K562 (cell line): ENCODE measurements around the gene CCDC159. TPM values are rescaled to one million over a fixed set of nuclear protein-coding genes. Genes with fewer than 3 reads are reported as not detected.

Experiments
- CBX3 ChIP-seq, 2 experiments: IDR thresholded peaks; 1 replicate in 1 of 2; 2 replicates in 1 of 2; pipeline ENCODE4 v1.6.1; 2012; ENCODE audit warnings: inconsistent platforms in 2 of 2, low read length in 2 of 2, borderline replicate concordance in 1 of 2, control low read depth in 1 of 2
- EP400 ChIP-seq: fragments of 450-650 bp; IDR thresholded peaks from 2 replicates; pipeline ENCODE4 v1.6.1; 2017; ENCODE audit warnings: antibody characterized with exemption, mild to moderate bottlenecking, moderate library complexity
- ESRRB ChIP-seq: fragments of 250-450 bp; sonication (Bioruptor Pico); IDR thresholded peaks from 2 replicates; pipeline ENCODE4 v1.5.0; 2020; ENCODE audit warnings: mild to moderate bottlenecking, moderate library complexity, borderline replicate concordance
- ETV1 ChIP-seq: fragments of 450-650 bp; conservative IDR thresholded peaks from 2 replicates; pipeline ENCODE4 v1.6.1; 2016; ENCODE audit warnings: missing genetic modification characterization, control low read depth, low read depth, missing compliant biosample characterization
- FOXA3 ChIP-seq, 2 experiments: fragments of 450-650 bp in 1 of 2; sonication (generic) in 1 of 2; formaldehyde crosslinking; IDR thresholded peaks in 1 of 2; conservative IDR thresholded peaks in 1 of 2; 2 replicates each; pipeline versions ENCODE4 v1.4.0 to v1.8.0; 2020 to 2022; ENCODE audit warnings: mild to moderate bottlenecking in 2 of 2, missing genetic modification reagents in 1 of 2
- GABPB1 ChIP-seq: sonication (generic); formaldehyde crosslinking; IDR thresholded peaks from 2 replicates; pipeline ENCODE4 v1.8.0; 2022; ENCODE audit warnings: mild to moderate bottlenecking, missing genetic modification reagents
- HDAC1 ChIP-seq, 2 experiments: fragments of 450-650 bp; IDR thresholded peaks; 2 replicates each; pipeline ENCODE4 v1.6.1; 2016 to 2017; ENCODE audit warnings: inconsistent platforms in 1 of 2, mild to moderate bottlenecking in 1 of 2, moderate library complexity in 1 of 2
- KDM4B ChIP-seq, 2 experiments: fragments of 450-650 bp in 1 of 2; sonication (generic) in 1 of 2; IDR thresholded peaks; 2 replicates each; pipeline ENCODE4 v1.6.1; 2016 to 2017; ENCODE audit warnings: borderline replicate concordance in 2 of 2, antibody characterized with exemption in 1 of 2, low read depth in 1 of 2, mild to moderate bottlenecking in 1 of 2
- L3MBTL2 ChIP-seq: fragments of 450-650 bp; IDR thresholded peaks from 2 replicates; pipeline ENCODE4 v1.6.1; 2016; ENCODE audit warnings: mild to moderate bottlenecking, moderate library complexity
- MCM7 ChIP-seq, 2 experiments: fragments of 450-650 bp; IDR thresholded peaks; 2 replicates each; pipeline ENCODE4 v1.6.1; 2016 to 2018
- MEF2D ChIP-seq: conservative IDR thresholded peaks from 2 replicates; pipeline ENCODE4 v1.6.1; 2016; ENCODE audit warnings: low read depth, missing genetic modification characterization, missing compliant biosample characterization
- NELFE ChIP-seq: IDR thresholded peaks from 2 replicates; pipeline ENCODE4 v1.6.1; 2011; ENCODE audit warnings: mild to moderate bottlenecking; ENCODE audit not compliant: insufficient read depth, insufficient read length
- NEUROD1 ChIP-seq: fragments of 150-350 bp; IDR thresholded peaks from 2 replicates; pipeline ENCODE4 v1.6.1; 2014; ENCODE audit warnings: borderline replicate concordance, low read length, low read depth; ENCODE audit not compliant: partially characterized antibody
- PHTF2 ChIP-seq: fragments of 250-450 bp; sonication (Bioruptor Pico); IDR thresholded peaks from 2 replicates; pipeline ENCODE4 v1.5.0; 2021; ENCODE audit warnings: mild to moderate bottlenecking
- POLR2B ChIP-seq: fragments of 450-650 bp; IDR thresholded peaks from 2 replicates; pipeline ENCODE4 v1.6.1; 2018; ENCODE audit warnings: low read depth; ENCODE audit not compliant: partially characterized antibody
- PYGO2 ChIP-seq: fragments of 450-650 bp; IDR thresholded peaks from 2 replicates; pipeline ENCODE4 v1.6.1; 2016; ENCODE audit warnings: mild to moderate bottlenecking, missing genetic modification characterization, moderate library complexity, missing compliant biosample characterization
- SRSF1 ChIP-seq: fragments of 200-400 bp; formaldehyde crosslinking; IDR thresholded peaks from 2 replicates; pipeline ENCODE4 v1.6.1; 2017; ENCODE audit warnings: mild to moderate bottlenecking, low read depth, low read length, moderate library complexity
- ZBTB7A ChIP-seq: IDR thresholded peaks from 2 replicates; pipeline ENCODE4 v1.6.1; 2011; ENCODE audit warnings: low read depth, mild to moderate bottlenecking, low read length, moderate library complexity, borderline replicate concordance; ENCODE audit not compliant: control insufficient read depth
- ZNF347 ChIP-seq: fragments of 450-650 bp; formaldehyde crosslinking; IDR thresholded peaks from 2 replicates; pipeline ENCODE4 v1.4.0; 2020; ENCODE audit warnings: low read depth, mild to moderate bottlenecking, moderate library complexity
- ZNF583 ChIP-seq: fragments of 250-450 bp; sonication (Bioruptor Pico); IDR thresholded peaks from 2 replicates; pipeline ENCODE4 v1.4.0; 2020
- polyA plus RNA-seq, 8 experiments: library from polyadenylated mRNA; depleted of rRNA in 4 of 8; stranded (reverse) in 5 of 8; unstranded in 3 of 8; fragments of >200 nt; fragmentation: Nextera tagmentation in 2 of 8; fragmentation: Illumina TruSeq in 1 of 8; extraction: Ambion mirVana in 2 of 8; extraction: Trizol in 1 of 8; gene quantifications; 2 replicates each; pipeline versions ENCODE4 v1.2.1 to v1.2.3, GENCODE V29; 2011 to 2014; ENCODE audit warnings: inconsistent platforms in 1 of 8, missing spikeins in 1 of 8
- total RNA-seq, 7 experiments: library from RNA; depleted of rRNA in 6 of 7; stranded (reverse); fragments of >200 nt in 6 of 7; fragmentation: Illumina TruSeq in 2 of 7; extraction: Trizol in 2 of 7; gene quantifications; 2 replicates each; pipeline versions ENCODE4 v1.2.1 to v1.2.3, GENCODE V29; 2011 to 2021; ENCODE audit warnings: low replicate concordance in 1 of 7
- TF ChIP-seq, protein P1 (sequence below): fragments of 450-650 bp; IDR thresholded peaks from 2 replicates; pipeline ENCODE4 v1.6.1; 2016; ENCODE audit warnings: low read depth, mild to moderate bottlenecking, moderate library complexity
- TF ChIP-seq, protein P2 (sequence below): sonication (generic); formaldehyde crosslinking; IDR thresholded peaks from 2 replicates; pipeline ENCODE4 v1.8.0; 2022; ENCODE audit warnings: missing genetic modification reagents, mild to moderate bottlenecking, borderline replicate concordance
- TF ChIP-seq, protein P3 (sequence below): IDR thresholded peaks from 2 replicates; pipeline ENCODE4 v1.6.1; 2011; ENCODE audit not compliant: insufficient read length; ENCODE audit errors: extremely low read depth
- TF ChIP-seq, protein P4 (sequence below): fragments of 250-450 bp; sonication (Bioruptor Pico); IDR thresholded peaks from 2 replicates; pipeline ENCODE4 v1.8.0; 2021; ENCODE audit warnings: borderline replicate concordance, mild to moderate bottlenecking, moderate library complexity; ENCODE audit not compliant: poor library complexity, severe bottlenecking
- TF ChIP-seq, protein P5 (sequence below): sonication (generic); formaldehyde crosslinking; IDR thresholded peaks from 2 replicates; pipeline ENCODE4 v1.9.0; 2022; ENCODE audit warnings: mild to moderate bottlenecking, missing genetic modification reagents

Gene CCDC159
- total and polyA plus RNA-seq, 9 of the 15 experiments (the other 6 are each of a cell fraction or from before 2014, with no cell fraction given): 0.68 to 10.1 (median 4.7) TPM

DNA sequence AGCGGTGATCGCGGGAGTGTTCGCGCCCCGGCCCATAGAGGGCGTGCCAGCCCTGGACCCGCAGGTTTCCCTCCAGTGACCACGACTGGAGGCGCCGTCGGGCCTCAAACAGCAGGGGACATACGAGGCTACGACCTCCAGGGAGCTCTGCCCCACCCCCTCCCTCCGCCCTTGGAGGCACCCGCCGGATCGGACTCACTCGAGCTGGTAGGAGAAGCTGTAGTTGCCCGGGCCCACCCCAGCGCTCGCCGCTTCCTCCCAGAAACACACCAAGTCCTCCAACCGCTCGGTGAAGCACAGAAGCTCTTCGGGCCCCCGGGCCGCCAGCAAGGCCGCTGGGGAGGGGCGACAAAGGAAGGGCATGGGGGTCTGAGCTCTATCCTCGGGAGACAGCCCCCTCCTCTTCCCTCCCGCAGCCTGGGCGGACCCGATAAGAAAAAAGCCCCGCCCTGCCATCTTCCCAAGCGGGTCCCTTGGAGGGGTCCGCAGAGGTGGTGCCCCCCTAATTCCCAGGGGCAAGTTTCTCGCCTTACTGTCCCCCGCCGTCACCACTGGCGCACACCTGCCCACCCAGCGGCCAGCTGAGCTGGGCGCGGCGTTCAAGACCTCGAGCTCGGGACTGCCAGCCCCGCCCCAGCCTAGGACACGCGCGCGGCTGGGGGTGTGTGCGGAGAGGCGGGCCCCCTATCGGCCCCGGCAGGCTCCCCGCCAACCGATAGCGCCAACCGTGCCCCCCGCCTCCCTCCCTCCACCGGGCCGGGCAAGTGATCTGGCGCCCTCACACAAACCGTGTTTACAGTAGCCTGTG lies 36.8 kb downstream of the CCDC159 start (continued):
- TF ChIP-seq, protein P1, sequence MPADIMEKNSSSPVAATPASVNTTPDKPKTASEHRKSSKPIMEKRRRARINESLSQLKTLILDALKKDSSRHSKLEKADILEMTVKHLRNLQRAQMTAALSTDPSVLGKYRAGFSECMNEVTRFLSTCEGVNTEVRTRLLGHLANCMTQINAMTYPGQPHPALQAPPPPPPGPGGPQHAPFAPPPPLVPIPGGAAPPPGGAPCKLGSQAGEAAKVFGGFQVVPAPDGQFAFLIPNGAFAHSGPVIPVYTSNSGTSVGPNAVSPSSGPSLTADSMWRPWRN: peak; percentile 76; the same call in 1 of the 2 replicates
- TF ChIP-seq KDM4B (IDR thresholded peaks at IDR 0.05; ENCODE audit: borderline replicate concordance in 2 of 2, low read depth in 1 of 2): 0 out of 4 replicates have a peak, but pooled peaks of 1 of the 2 experiments have one; percentile 33
- no peak for TF ChIP-seq SRSF1
- no peak for TF ChIP-seq FOXA3 (CRISPR knock-in tag; conservative IDR thresholded peaks at IDR 0.05 in 1 of 2, IDR thresholded peaks at IDR 0.05 in 1 of 2)
- TF ChIP-seq, protein P2, sequence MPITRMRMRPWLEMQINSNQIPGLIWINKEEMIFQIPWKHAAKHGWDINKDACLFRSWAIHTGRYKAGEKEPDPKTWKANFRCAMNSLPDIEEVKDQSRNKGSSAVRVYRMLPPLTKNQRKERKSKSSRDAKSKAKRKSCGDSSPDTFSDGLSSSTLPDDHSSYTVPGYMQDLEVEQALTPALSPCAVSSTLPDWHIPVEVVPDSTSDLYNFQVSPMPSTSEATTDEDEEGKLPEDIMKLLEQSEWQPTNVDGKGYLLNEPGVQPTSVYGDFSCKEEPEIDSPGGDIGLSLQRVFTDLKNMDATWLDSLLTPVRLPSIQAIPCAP (CRISPR knock-in tag): no peak
- TF ChIP-seq CBX3 (IDR thresholded peaks at IDR 0.05; ENCODE audit: borderline replicate concordance in 1 of 2, low read length in 2 of 2): peak in 1 of 2 experiments; percentile 47; a peak in 1 of 3 replicates
- TF ChIP-seq, protein P3, sequence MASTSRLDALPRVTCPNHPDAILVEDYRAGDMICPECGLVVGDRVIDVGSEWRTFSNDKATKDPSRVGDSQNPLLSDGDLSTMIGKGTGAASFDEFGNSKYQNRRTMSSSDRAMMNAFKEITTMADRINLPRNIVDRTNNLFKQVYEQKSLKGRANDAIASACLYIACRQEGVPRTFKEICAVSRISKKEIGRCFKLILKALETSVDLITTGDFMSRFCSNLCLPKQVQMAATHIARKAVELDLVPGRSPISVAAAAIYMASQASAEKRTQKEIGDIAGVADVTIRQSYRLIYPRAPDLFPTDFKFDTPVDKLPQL: no peak
- TF ChIP-seq NEUROD1: no peak
- TF ChIP-seq ZNF347 (CRISPR knock-in tag): no peak
- TF ChIP-seq, protein P4, sequence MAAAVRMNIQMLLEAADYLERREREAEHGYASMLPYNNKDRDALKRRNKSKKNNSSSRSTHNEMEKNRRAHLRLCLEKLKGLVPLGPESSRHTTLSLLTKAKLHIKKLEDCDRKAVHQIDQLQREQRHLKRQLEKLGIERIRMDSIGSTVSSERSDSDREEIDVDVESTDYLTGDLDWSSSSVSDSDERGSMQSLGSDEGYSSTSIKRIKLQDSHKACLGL (CRISPR knock-in tag): peak; percentile 6
- no peak for TF ChIP-seq MCM7 (IDR thresholded peaks at IDR 0.05)
- no peak for TF ChIP-seq PYGO2 (tag)
- no peak for TF ChIP-seq POLR2B
- TF ChIP-seq NELFE: no peak
- TF ChIP-seq, protein P5, sequence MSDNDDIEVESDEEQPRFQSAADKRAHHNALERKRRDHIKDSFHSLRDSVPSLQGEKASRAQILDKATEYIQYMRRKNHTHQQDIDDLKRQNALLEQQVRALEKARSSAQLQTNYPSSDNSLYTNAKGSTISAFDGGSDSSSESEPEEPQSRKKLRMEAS: peak; percentile 71
- peak; percentile 81 for TF ChIP-seq ZBTB7A
- TF ChIP-seq PHTF2 (CRISPR knock-in tag): no peak
- TF ChIP-seq EP400: peak; percentile 63; the same call in 1 of the 2 replicates
- TF ChIP-seq HDAC1 (IDR thresholded peaks at IDR 0.05): peak in 1 of 2 experiments; percentile 30; a peak in 3 of 4 replicates
- TF ChIP-seq MEF2D (tag): no peak
- peak; percentile 9; the same call in 1 of the 2 replicates for TF ChIP-seq ETV1 (tag)
- TF ChIP-seq ZNF583 (CRISPR knock-in tag): no peak
- peak; percentile 39; the same call in 1 of the 2 replicates for TF ChIP-seq GABPB1 (CRISPR knock-in tag)
- TF ChIP-seq ESRRB (CRISPR knock-in tag): no peak
- peak; percentile 88 for TF ChIP-seq L3MBTL2
